Peyer's patch (tissue), 4 donors: ENCODE data around the gene CNPY1. TPM values are rescaled to one million over a fixed set of nuclear protein-coding genes. Genes with fewer than 3 reads are reported as not detected.

ENCODE experiments used
- DNase-seq, 3 donors: peaks; one replicate each; pipeline ENCODE4 v3.0.0-alpha.2; 2017 to 2019
- H3K27ac ChIP-seq, 4 donors: fragments of 200-600 bp; sonication (generic); one replicate each; pipeline ENCODE4 v1.5.1; 2016 to 2019
- H3K27me3 ChIP-seq, 2 donors: fragments of 200-600 bp; sonication (generic); one replicate each; pipeline ENCODE4 v1.5.1; 2019
- H3K36me3 ChIP-seq, 3 donors: fragments of 200-600 bp; sonication (generic); one replicate each; pipeline ENCODE4 v1.5.1; 2016 to 2019
- H3K4me1 ChIP-seq, 4 donors: fragments of 200-600 bp; sonication (generic); one replicate each; pipeline ENCODE4 v1.5.1; 2016 to 2019
- H3K4me3 ChIP-seq, 4 donors: fragments of 200-600 bp; sonication (generic); 1 replicate in 3 of 4; 2 replicates in 1 of 4; pipeline ENCODE4 v1.5.1; 2016 to 2019; ENCODE audit warnings: mild to moderate bottlenecking in 1 of 4
- H3K9me3 ChIP-seq, 4 donors: fragments of 200-600 bp; sonication (generic); one replicate each; pipeline ENCODE4 v1.5.1; 2016 to 2019; ENCODE audit warnings: mild to moderate bottlenecking in 1 of 4
- POLR2A ChIP-seq, 2 donors: fragments of 450-650 bp; IDR thresholded peaks; one replicate each; pipeline ENCODE4 v1.5.1; 2017; ENCODE audit warnings: antibody characterized with exemption in 2 of 2, mild to moderate bottlenecking in 2 of 2, moderate library complexity in 2 of 2
- total RNA-seq, 4 donors: library from RNA; depleted of rRNA; stranded (reverse); fragments of >200 nt; gene quantifications; one replicate each; pipeline ENCODE4 v1.1.0, GENCODE V29; 2016
- TF ChIP-seq, protein P1 (sequence below), 6 experiments: fragments of 450-650 bp in 4 of 6; fragments of 200-600 bp in 2 of 6; sonication (generic) in 1 of 6; IDR thresholded peaks; one replicate each; pipeline ENCODE4 v1.5.1; 2017 to 2019; ENCODE audit warnings: antibody characterized with exemption in 6 of 6, mild to moderate bottlenecking in 3 of 6, moderate library complexity in 1 of 6

Gene CNPY1
- total RNA-seq, 4 donors from 2014 or later: 0.40 TPM; not detected in 3

- Histone ChIP-seq H3K27me3 (peaks cover 0 to 82% of the 10 kb centered on the region in 2 donors), H3K9me3 (no peaks in the 10 kb centered on the region), H3K27ac (no peak overlapping the region), H3K4me3 (no peak overlapping the region), H3K36me3 (no peaks in the 10 kb centered on the region), H3K4me1 (peaks cover 0 to 39% (median 6%) of the 10 kb centered on the region in 4 donors)
- DNase-seq: peak in 1 of 3 donors; percentile 34
- TF ChIP-seq, protein P1, sequence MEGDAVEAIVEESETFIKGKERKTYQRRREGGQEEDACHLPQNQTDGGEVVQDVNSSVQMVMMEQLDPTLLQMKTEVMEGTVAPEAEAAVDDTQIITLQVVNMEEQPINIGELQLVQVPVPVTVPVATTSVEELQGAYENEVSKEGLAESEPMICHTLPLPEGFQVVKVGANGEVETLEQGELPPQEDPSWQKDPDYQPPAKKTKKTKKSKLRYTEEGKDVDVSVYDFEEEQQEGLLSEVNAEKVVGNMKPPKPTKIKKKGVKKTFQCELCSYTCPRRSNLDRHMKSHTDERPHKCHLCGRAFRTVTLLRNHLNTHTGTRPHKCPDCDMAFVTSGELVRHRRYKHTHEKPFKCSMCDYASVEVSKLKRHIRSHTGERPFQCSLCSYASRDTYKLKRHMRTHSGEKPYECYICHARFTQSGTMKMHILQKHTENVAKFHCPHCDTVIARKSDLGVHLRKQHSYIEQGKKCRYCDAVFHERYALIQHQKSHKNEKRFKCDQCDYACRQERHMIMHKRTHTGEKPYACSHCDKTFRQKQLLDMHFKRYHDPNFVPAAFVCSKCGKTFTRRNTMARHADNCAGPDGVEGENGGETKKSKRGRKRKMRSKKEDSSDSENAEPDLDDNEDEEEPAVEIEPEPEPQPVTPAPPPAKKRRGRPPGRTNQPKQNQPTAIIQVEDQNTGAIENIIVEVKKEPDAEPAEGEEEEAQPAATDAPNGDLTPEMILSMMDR (IDR thresholded peaks at IDR 0.05): no peak
- TF ChIP-seq POLR2A (IDR thresholded peaks at IDR 0.05): no peak
These were observed 91.1 kb downstream of the CNPY1 start for GRCh38 chr7:155455132-155455693.

- Histone ChIP-seq H3K4me1 (peaks cover 0 to 37% (median 6%) of the 10 kb centered on the region in 4 donors), H3K27ac (no peak overlapping the region), H3K4me3 (no peak overlapping the region), H3K27me3 (peaks cover 0 to 82% of the 10 kb centered on the region in 2 donors), H3K36me3 (no peaks in the 10 kb centered on the region), H3K9me3 (no peaks in the 10 kb centered on the region)
- TF ChIP-seq POLR2A (IDR thresholded peaks at IDR 0.05): no peak
- TF ChIP-seq, protein P1 (IDR thresholded peaks at IDR 0.05): no peak
- DNase-seq: no peak
These were observed 91.9 kb downstream of the CNPY1 start for GRCh38 chr7:155454183-155455112.

DNA sequence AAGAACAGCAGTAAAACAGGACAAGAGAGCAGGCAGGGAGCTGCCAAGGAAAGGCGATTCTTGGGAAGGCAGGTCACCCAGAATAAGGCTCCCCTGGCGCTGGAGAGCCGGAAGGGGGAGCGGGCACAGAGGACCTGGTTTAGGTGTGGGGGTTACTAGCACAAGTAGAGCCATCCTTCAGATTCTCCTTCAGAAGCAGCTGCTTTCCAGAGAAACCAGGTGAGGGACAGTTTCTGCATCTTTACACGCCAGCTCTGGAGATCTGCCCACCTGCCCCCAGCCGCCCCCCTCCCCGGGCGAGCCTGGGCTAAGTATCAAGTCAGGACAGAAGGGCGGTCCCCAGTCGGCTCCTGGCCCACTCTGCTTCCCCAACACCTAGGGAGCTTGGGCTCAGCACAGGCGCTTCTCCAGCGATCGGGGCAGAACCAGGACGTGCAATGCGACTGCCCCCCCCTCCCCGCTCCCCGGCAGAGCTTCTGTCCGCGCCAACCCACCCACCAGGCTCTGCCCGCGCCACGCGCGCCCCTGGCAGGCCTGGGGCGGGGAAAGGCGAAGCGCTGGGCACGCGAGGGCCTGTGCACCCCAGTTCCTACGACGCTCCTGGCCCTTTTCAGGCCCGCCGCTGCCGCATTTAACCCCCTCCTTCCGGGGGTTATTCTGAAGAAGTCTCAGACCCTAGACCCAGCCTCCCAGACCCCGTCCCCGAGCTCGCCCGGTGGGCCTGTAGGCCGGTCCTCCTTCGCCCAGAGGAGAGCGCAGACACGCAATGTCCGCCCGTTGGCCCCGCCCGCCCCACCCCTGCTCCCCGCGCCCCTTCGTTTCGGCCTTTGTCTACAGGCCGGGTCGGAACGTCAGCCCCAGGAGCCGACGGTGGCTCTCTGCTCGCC, 92.8 kb downstream of the CNPY1 start:
- no peaks in the 10 kb centered on the region for H3K36me3 ChIP-seq
- no peak for TF ChIP-seq POLR2A (IDR thresholded peaks at IDR 0.05)
- TF ChIP-seq, protein P1 (IDR thresholded peaks at IDR 0.05): no peak
- H3K27me3 ChIP-seq: peaks cover 0 to 80% of the 10 kb centered on the region in 2 donors
- no peak overlapping the region for H3K27ac ChIP-seq
- DNase-seq: peak in 1 of 3 donors; percentile 37
- no peak overlapping the region for H3K4me3 ChIP-seq
- peaks cover 0 to 36% (median 4%) of the 10 kb centered on the region in 4 donors for H3K4me1 ChIP-seq
- no peaks in the 10 kb centered on the region for H3K9me3 ChIP-seq

DNA sequence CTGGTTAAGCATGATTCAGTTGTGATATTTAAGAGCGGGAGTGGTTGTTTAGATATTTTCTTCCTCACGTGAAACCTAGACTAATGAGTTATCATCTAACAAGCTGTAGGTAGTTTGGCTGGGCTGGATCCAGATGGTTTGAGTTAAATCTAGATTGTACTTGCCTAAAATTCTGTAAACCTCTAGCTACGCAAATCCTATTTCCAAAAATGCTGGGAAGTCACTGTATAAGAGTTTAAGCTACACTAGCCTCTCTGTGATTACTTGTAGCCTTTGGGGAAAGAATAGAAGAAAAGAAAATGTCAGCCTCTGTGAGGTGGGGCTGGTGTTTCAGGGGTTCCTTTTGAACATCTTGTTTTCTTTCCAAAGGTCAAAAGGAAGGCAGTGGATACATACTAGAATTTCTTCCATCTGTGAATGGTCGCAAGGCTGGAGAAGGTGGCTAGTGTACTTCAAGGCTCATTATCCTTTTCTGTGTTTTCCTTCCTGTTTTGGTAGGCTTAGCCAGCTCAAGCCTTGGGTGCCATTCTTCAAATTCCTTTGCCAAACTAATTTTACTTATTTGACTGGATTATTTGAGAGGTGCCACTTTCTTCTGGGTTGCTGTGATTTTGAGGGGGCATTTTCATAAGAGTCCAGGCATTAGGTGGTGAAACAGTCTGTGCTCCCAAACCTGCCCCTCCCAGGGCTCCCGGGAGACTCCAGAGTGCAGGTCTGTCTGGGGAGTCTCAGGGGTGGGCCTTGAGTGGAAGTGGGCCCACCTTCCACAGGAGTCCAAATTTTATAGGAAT, 93.7 kb downstream of the CNPY1 start:
- TF ChIP-seq POLR2A (IDR thresholded peaks at IDR 0.05): no peak
- TF ChIP-seq, protein P1 (IDR thresholded peaks at IDR 0.05): no peak
- H3K27me3 ChIP-seq: peaks cover 0 to 81% of the 10 kb centered on the region in 2 donors
- no peaks in the 10 kb centered on the region for H3K36me3 ChIP-seq
- H3K4me1 ChIP-seq: peaks cover 0 to 34% (median 0%) of the 10 kb centered on the region in 4 donors
- H3K27ac ChIP-seq: no peak overlapping the region
- no peaks in the 10 kb centered on the region for H3K9me3 ChIP-seq
- no peak for DNase-seq
- no peak overlapping the region for H3K4me3 ChIP-seq
